IMR-90 (cell line): ENCODE results near the gene PLBD2. TPM values are rescaled to one million over a fixed set of nuclear protein-coding genes. Genes with fewer than 3 reads are reported as not detected.

ENCODE experiments used
- ATAC-seq: fragments of 200-7000 bp; cut with Tn5 transposase; 2 replicates; pipeline ENCODE4 v1.9.1; 2020; ENCODE audit warnings: low read depth, mild to moderate bottlenecking, moderate library complexity
- BruUV-seq: library from RNA; stranded (reverse); fragments of 400-500 nt; replicated peaks from 2 replicates; lab custom pipeline; 2021; lab: Mats Ljungman, UMichigan
- CTCF ChIA-PET: fragments of 300-600 bp; formaldehyde crosslinking; extraction: SDS; loops from one replicate; lab custom pipeline; 2021; ENCODE audit warnings: antibody characterized with exemption; lab: Yijun Ruan, JAX
- POLR2A ChIA-PET: fragments of 300-600 bp; sonication (Branson Sonifier 250); formaldehyde crosslinking; loops from one replicate; lab custom pipeline; 2022; ENCODE audit warnings: antibody characterized with exemption; ENCODE audit not compliant: unreplicated experiment; lab: Charles Lee
- DNase-seq: peaks from one replicate; pipeline ENCODE4 v3.0.0; 2013
- H2AFZ ChIP-seq: replicated peaks from 2 replicates; pipeline ENCODE3; 2013; ENCODE audit warnings: low read length, mild to moderate bottlenecking; ENCODE audit not compliant: poor library complexity
- H2AK5ac ChIP-seq: 2 replicates; pipeline ENCODE4 v1.6.1; 2013; ENCODE audit warnings: low read depth, low read length, inconsistent platforms
- H2AK9ac ChIP-seq: replicated peaks from 2 replicates; pipeline ENCODE3; 2013; ENCODE audit warnings: mild to moderate bottlenecking, low read depth, low read length, moderate library complexity; ENCODE audit not compliant: poor library complexity
- H2BK120ac ChIP-seq: 2 replicates; pipeline ENCODE4 v1.6.1; 2013; ENCODE audit warnings: low read depth, low read length, inconsistent platforms
- H2BK15ac ChIP-seq: 3 replicates; pipeline ENCODE4 v1.6.1; 2013; ENCODE audit warnings: low read depth, low read length, inconsistent platforms
- H2BK20ac ChIP-seq: 2 replicates; pipeline ENCODE4 v1.6.1; 2013; ENCODE audit warnings: low read depth, mild to moderate bottlenecking, inconsistent platforms, low read length, moderate library complexity
- H2BK5ac ChIP-seq: 2 replicates; pipeline ENCODE4 v1.6.1; 2013; ENCODE audit warnings: mild to moderate bottlenecking, low read depth, low read length, inconsistent platforms; ENCODE audit not compliant: poor library complexity, severe bottlenecking
- H3K14ac ChIP-seq: replicated peaks from 2 replicates; pipeline ENCODE4 v1.6.1; 2013; ENCODE audit warnings: low read depth, low read length, inconsistent platforms
- H3K18ac ChIP-seq: 2 replicates; pipeline ENCODE4 v1.6.1; 2013; ENCODE audit warnings: low read depth, low read length, control low read depth
- H3K23ac ChIP-seq: 2 replicates; pipeline ENCODE4 v1.6.1; 2013; ENCODE audit warnings: low read depth, low read length, inconsistent platforms
- H3K27ac ChIP-seq: 2 replicates; pipeline ENCODE4 v1.5.1; 2013; ENCODE audit warnings: mild to moderate bottlenecking, control low read depth, low read length; ENCODE audit not compliant: insufficient read depth
- H3K27me3 ChIP-seq: 2 replicates; pipeline ENCODE4 v1.6.1; 2013; ENCODE audit warnings: low read length; ENCODE audit not compliant: control insufficient read depth, insufficient read depth
- H3K36me3 ChIP-seq: 2 replicates; pipeline ENCODE4 v1.6.1; 2013; ENCODE audit warnings: low read length, mixed read lengths; ENCODE audit not compliant: control insufficient read depth, insufficient read depth
- H3K4ac ChIP-seq: 2 replicates; pipeline ENCODE4 v1.6.1; 2013; ENCODE audit warnings: low read depth, low read length, inconsistent platforms
- H3K4me1 ChIP-seq: 2 replicates; pipeline ENCODE4 v1.6.1; 2013; ENCODE audit warnings: low read length, mixed read lengths; ENCODE audit not compliant: control insufficient read depth, insufficient read depth
- H3K4me2 ChIP-seq: 2 replicates; pipeline ENCODE4 v1.6.1; 2013; ENCODE audit warnings: low read depth, mild to moderate bottlenecking, control low read depth, low read length, moderate library complexity
- H3K4me3 ChIP-seq: 2 replicates; pipeline ENCODE4 v1.5.1; 2013; ENCODE audit warnings: low read depth, mild to moderate bottlenecking, control low read depth, low read length, moderate library complexity; ENCODE audit not compliant: insufficient read depth
- H3K56ac ChIP-seq: 2 replicates; pipeline ENCODE4 v1.6.1; 2013; ENCODE audit warnings: low read length, inconsistent platforms; ENCODE audit not compliant: insufficient read depth; ENCODE audit errors: extremely low read depth
- H3K79me1 ChIP-seq, 2 experiments: 2 replicates each; pipeline ENCODE4 v1.6.1; 2013; ENCODE audit warnings: low read length in 2 of 2, inconsistent platforms in 1 of 2, low read depth in 1 of 2
- H3K9ac ChIP-seq: 2 replicates; pipeline ENCODE4 v1.6.1; 2013; ENCODE audit warnings: low read depth, low read length, control low read depth
- H3K9me1 ChIP-seq: 2 replicates; pipeline ENCODE4 v1.6.1; 2013; ENCODE audit warnings: low read length, inconsistent platforms; ENCODE audit not compliant: insufficient read depth
- H3K9me3 ChIP-seq: 2 replicates; pipeline ENCODE4 v1.6.1; 2013; ENCODE audit warnings: low read length; ENCODE audit not compliant: control insufficient read depth, insufficient read depth
- H4K20me1 ChIP-seq: 2 replicates; pipeline ENCODE4 v1.6.1; 2013; ENCODE audit warnings: low read length, inconsistent platforms; ENCODE audit not compliant: insufficient read depth
- H4K5ac ChIP-seq: 2 replicates; pipeline ENCODE4 v1.6.1; 2013; ENCODE audit warnings: mild to moderate bottlenecking, low read depth, low read length, control low read depth
- H4K8ac ChIP-seq, 2 experiments: 2 replicates each; pipeline ENCODE4 v1.6.1; 2013; ENCODE audit warnings: low read depth in 2 of 2, low read length in 2 of 2, control low read depth in 1 of 2, inconsistent platforms in 1 of 2
- H4K91ac ChIP-seq: 2 replicates; pipeline ENCODE4 v1.6.1; 2013; ENCODE audit warnings: low read depth, low read length, inconsistent platforms; ENCODE audit not compliant: insufficient read depth
- MAZ ChIP-seq: IDR thresholded peaks from 2 replicates; pipeline ENCODE4 v1.6.1; 2012; ENCODE audit warnings: low read depth, mild to moderate bottlenecking, low read length, improper control_type of control experiment, moderate library complexity, borderline replicate concordance
- MXI1 ChIP-seq: IDR thresholded peaks from 2 replicates; pipeline ENCODE4 v1.6.1; 2012; ENCODE audit warnings: low read depth, mild to moderate bottlenecking, low read length, moderate library complexity, borderline replicate concordance
- NFE2L2 ChIP-seq: fragments of 150-350 bp; IDR thresholded peaks from 2 replicates; pipeline ENCODE4 v1.6.1; 2016; ENCODE audit warnings: low read depth, mild to moderate bottlenecking, low read length
- POLR2A ChIP-seq: IDR thresholded peaks from 2 replicates; pipeline ENCODE4 v1.6.1; 2012; ENCODE audit warnings: mild to moderate bottlenecking, low read depth, low read length
- RAD21 ChIP-seq: IDR thresholded peaks from 2 replicates; pipeline ENCODE4 v1.6.1; 2012; ENCODE audit warnings: low read length, improper control_type of control experiment
- RFX5 ChIP-seq: IDR thresholded peaks from 2 replicates; pipeline ENCODE4 v1.8.0; 2012; ENCODE audit warnings: low read depth, mild to moderate bottlenecking, low read length, moderate library complexity
- WGBS, 2 experiments: methylation state at CpG; one replicate each; pipeline versions ENCODE4 v1.1.5 to v1.1.7; 2013; ENCODE audit warnings: missing lambda C conversion rate in 2 of 2; ENCODE audit not compliant: insufficient read length in 1 of 2; ENCODE audit errors: extremely low coverage in 2 of 2; 5-methylcytosine and 5-hydroxymethylcytosine counted together
- dilution Hi-C: fragments of 300-500 bp; cut with HindIII; formaldehyde crosslinking; loops from one replicate; pipeline ENCODE4 v1.14.3; 2018; ENCODE audit warnings: low sequenced_read_pairs; ENCODE audit not compliant: unreplicated experiment
- in situ Hi-C: fragments of 300-500 bp; cut with MboI; formaldehyde crosslinking; loops from 3 replicates; pipeline ENCODE4 v1.14.3; 2019; ENCODE audit warnings: low sequenced_read_pairs, inconsistent platforms, mixed read lengths
- intact Hi-C: fragments of 100-400 bp; cut with micrococcal nuclease; formaldehyde crosslinking; loops from 2 replicates; pipeline ENCODE4 v1.10.0; 2022
- polyA plus RNA-seq, 3 experiments: library from polyadenylated mRNA; depleted of rRNA; stranded (reverse); fragments of >200 nt; gene quantifications; 2 replicates each; pipeline ENCODE4 v1.2.3, GENCODE V29; 2012; ENCODE audit warnings: low replicate concordance in 1 of 3
- total RNA-seq: library from RNA; depleted of rRNA; stranded (reverse); fragments of >200 nt; gene quantifications from 2 replicates; pipeline ENCODE4 v1.2.3, GENCODE V29; 2012

The PLBD2 gene
- total and polyA plus RNA-seq, 2 of the 4 experiments (the other 2 are of a cell fraction): 7.3 to 44.5 TPM

GRCh38 chr12:113361574-113362370, 3.4 kb downstream of the PLBD2 start:
- Histone ChIP-seq H2BK20ac (no peak overlapping the region), H2BK120ac (no peak overlapping the region), H3K4ac (no peak overlapping the region), H4K5ac (no peak overlapping the region), H3K9me3 (no peaks in the 10 kb centered on the region), H4K20me1 (peaks cover 10% of the 10 kb centered on the region), H2BK15ac (no peak overlapping the region), H3K14ac (no peak overlapping the region), H4K91ac (no peak overlapping the region; the same call in 1 of the 2 replicates), H2AK9ac (no peak overlapping the region), H3K4me2 (no peak overlapping the region), H2AFZ (no peak overlapping the region), H3K79me1 (peaks cover 9 to 43% of the 10 kb centered on the region in 2 experiments), H3K4me1 (peaks cover 9% of the 10 kb centered on the region), H3K36me3 (no peaks in the 10 kb centered on the region; the same call in 1 of the 2 replicates), H3K9ac (no peak overlapping the region), H4K8ac (no peak overlapping the region), H2BK5ac (no peak overlapping the region), H3K18ac (no peak overlapping the region), H2AK5ac (no peak overlapping the region), H3K9me1 (peaks cover 14% of the 10 kb centered on the region), H3K56ac (no peak overlapping the region), H3K27ac (no peak overlapping the region), H3K27me3 (no peaks in the 10 kb centered on the region), H3K23ac (no peak overlapping the region), H3K4me3 (no peak overlapping the region)
- no peak for DNase-seq
- intact Hi-C loops: no loop called here
- ChIA-PET POLR2A (no interaction called here), CTCF (interaction anchor here (0.7 kb wide), 1 partner anchor 582 kb away, joined by 5 read pairs; no protein-coding TSS in a partner anchor)
- TF ChIP-seq RFX5 (no peak), POLR2A (no peak), NFE2L2 (no peak), MXI1 (no peak), RAD21 (no peak), MAZ (no peak)
- in situ Hi-C loops: no loop called here
- WGBS, 2 experiments: 83% methylated on average over 6 of the region's 12 CpGs; no CpG with 5 or more reads in 1 of the 2 experiments
- BruUV-seq: no TSS peak
- ATAC-seq: no peak
- dilution Hi-C loops: no loop called here
